ENCODE measurements around the gene DNAJC1.

DNA sequence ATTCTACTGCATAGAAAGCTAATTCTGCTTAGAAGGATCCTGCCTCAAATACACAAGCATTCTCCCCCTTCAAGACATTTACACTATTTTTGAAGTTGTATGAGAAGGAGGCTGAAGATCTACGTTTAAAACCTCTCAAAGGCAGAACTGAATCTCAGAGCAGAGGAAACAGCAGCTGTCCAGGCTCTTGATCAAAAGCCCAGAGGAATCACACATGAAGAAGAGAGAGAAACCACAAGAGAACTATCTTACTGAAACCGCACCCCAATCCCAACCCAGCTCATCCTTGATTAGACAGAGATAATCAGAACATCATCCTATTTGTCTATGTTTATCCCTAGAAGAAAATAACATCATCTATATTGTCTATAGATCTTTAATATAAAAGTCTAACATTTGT, 2.2 kb upstream of the DNAJC1 start:
- TF ChIP-seq POLR2A (IDR thresholded peaks at IDR 0.05) (no peak), POLR2AphosphoS5 (IDR thresholded peaks at IDR 0.05) (no peak)
- TF ChIP-seq, protein P1, sequence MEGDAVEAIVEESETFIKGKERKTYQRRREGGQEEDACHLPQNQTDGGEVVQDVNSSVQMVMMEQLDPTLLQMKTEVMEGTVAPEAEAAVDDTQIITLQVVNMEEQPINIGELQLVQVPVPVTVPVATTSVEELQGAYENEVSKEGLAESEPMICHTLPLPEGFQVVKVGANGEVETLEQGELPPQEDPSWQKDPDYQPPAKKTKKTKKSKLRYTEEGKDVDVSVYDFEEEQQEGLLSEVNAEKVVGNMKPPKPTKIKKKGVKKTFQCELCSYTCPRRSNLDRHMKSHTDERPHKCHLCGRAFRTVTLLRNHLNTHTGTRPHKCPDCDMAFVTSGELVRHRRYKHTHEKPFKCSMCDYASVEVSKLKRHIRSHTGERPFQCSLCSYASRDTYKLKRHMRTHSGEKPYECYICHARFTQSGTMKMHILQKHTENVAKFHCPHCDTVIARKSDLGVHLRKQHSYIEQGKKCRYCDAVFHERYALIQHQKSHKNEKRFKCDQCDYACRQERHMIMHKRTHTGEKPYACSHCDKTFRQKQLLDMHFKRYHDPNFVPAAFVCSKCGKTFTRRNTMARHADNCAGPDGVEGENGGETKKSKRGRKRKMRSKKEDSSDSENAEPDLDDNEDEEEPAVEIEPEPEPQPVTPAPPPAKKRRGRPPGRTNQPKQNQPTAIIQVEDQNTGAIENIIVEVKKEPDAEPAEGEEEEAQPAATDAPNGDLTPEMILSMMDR (IDR thresholded peaks at IDR 0.05) = no peak
